ENCODE measurements around the gene JUN. TPM values are rescaled to one million over a fixed set of nuclear protein-coding genes. Genes with fewer than 3 reads are reported as not detected.

The JUN gene
- total and polyA plus RNA-seq, 2 experiments from 2014 or later = 23.3 to 28.5 TPM

GRCh38 chr1:58818075-58818474 lies 34.2 kb upstream of the JUN start:
- H3K27me3 Mint-ChIP-seq (ENCODE audit: insufficient read depth, low read depth, poor library complexity) = peaks cover 24% of the 10 kb centered on the region

More at GRCh38 chr1:58818075-58818474, 34.2 kb upstream of the JUN start:
- no peak overlapping the region for H2AFZ ChIP-seq
- H3K4me1 Mint-ChIP-seq = peaks cover 21% of the 10 kb centered on the region
- no peak overlapping the region for H3K4me3 Mint-ChIP-seq
- H3K79me2 ChIP-seq (replicated peaks; ENCODE audit: insufficient read depth) = no peaks in the 10 kb centered on the region
- H3K9me3 Mint-ChIP-seq = no peaks in the 10 kb centered on the region
- no peaks in the 10 kb centered on the region for H3K36me3 Mint-ChIP-seq (ENCODE audit: low read depth)
- no peaks in the 10 kb centered on the region for H4K20me1 ChIP-seq (replicated peaks; ENCODE audit: insufficient read depth)
- DNase-seq (ENCODE audit: low spot score) (no peak), ATAC-seq (no peak)
- no peak overlapping the region for H3K4me2 ChIP-seq
- H3K27ac ChIP-seq (ENCODE audit: low read depth) = no peak overlapping the region
- no peak overlapping the region for H3K4me3 ChIP-seq
- no peaks in the 10 kb centered on the region for H3K36me3 ChIP-seq (ENCODE audit: insufficient read depth)
- peaks cover 23% of the 10 kb centered on the region for H3K27me3 ChIP-seq (ENCODE audit: insufficient read depth)
- peaks cover 13% of the 10 kb centered on the region for H3F3A ChIP-seq (replicated peaks; ENCODE audit: low read depth)
- no peak overlapping the region for H3K27ac Mint-ChIP-seq
- TF ChIP-seq ZNF331 (CRISPR knock-in tag; IDR thresholded peaks at IDR 0.05; ENCODE audit: low read depth) (no peak), CTCF (conservative IDR thresholded peaks at IDR 0.05; ENCODE audit: low read depth in 2 of 2) (no peak), REST (IDR thresholded peaks at IDR 0.05; ENCODE audit: unreplicated experiment) (no peak)
- peaks cover 14% of the 10 kb centered on the region for H3K4me1 ChIP-seq (ENCODE audit: insufficient read depth)
- H3K9me2 ChIP-seq (ENCODE audit: insufficient read depth) = no peaks in the 10 kb centered on the region

Data from GM23338 (cell line).